ENCODE data around the gene CEP128.

Gene CEP128

DNA sequence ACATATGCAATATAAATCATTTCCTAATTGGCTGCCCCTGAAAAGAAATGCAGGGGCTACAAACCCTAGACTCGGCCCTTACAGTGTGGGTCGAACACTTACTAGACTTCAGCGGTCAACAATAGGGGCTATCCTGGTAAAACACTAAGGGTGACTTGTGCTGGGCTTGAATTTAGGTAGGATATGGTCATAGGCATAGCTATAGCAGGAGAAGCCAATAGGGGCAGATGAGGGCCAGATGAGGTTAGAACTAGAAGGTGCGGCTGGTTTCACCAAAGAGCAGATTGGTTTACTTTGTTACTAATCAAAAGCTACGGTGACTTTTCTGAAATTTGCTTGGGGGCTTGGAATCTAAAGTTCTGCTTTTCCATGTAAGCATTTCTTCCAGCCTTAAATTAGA is 447.9 kb downstream of the CEP128 start:
- no peak overlapping the region for H3K27ac ChIP-seq (ENCODE audit: low read depth, low read length)

DNA sequence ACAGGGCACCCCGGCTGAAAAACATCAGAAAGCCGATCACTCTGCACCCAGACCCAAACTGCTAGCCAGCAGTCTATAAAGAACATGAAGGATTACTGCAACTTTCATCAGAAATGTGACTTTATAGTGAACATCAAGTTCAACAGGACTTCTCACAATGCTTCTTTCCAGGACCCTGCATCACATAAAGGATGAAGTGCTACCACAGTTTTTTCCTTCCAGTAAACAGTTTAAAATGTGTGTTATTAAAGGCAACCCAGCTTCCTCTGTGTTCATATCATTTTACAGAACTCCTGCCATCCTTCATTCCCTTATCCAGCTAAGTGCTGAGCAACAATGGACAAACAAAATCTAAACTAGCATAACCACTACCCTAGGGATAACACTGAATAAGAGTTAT is 449.9 kb downstream of the CEP128 start:
- peaks cover 0 to 3% (median 0%) of the 10 kb centered on the region in 5 donors for H3K4me1 ChIP-seq (ENCODE audit: control insufficient read depth in 5 of 5, insufficient read depth in 5 of 5, low read length in 5 of 5)
- no peaks in the 10 kb centered on the region for H3K36me3 ChIP-seq (ENCODE audit: control insufficient read depth in 5 of 5, insufficient read depth in 5 of 5, low read length in 5 of 5)
- no peak overlapping the region for H3K4me3 ChIP-seq (ENCODE audit: low read depth in 1 of 5, low read length in 5 of 5)
- no peak overlapping the region for H3K27ac ChIP-seq (ENCODE audit: low read depth, low read length)
- no peaks in the 10 kb centered on the region for H3K9me3 ChIP-seq (ENCODE audit: control insufficient read depth in 5 of 5, low read length in 5 of 5)
- no peaks in the 10 kb centered on the region for H3K27me3 ChIP-seq (ENCODE audit: control insufficient read depth in 5 of 5, insufficient read depth in 4 of 5, low read length in 5 of 5)
- no peak overlapping the region for H3K9ac ChIP-seq (ENCODE audit: low read length in 5 of 5)

More for the DNA sequence above, 447.9 kb downstream of the CEP128 start:
- no peaks in the 10 kb centered on the region for H3K9me3 ChIP-seq (ENCODE audit: control insufficient read depth in 5 of 5, low read length in 5 of 5)
- no peak overlapping the region for H3K4me3 ChIP-seq (ENCODE audit: low read depth in 1 of 5, low read length in 5 of 5)
- H3K27me3 ChIP-seq (ENCODE audit: control insufficient read depth in 5 of 5, insufficient read depth in 4 of 5, low read length in 5 of 5), result no peaks in the 10 kb centered on the region
- no peak overlapping the region for H3K9ac ChIP-seq (ENCODE audit: low read length in 5 of 5)
- no peaks in the 10 kb centered on the region for H3K36me3 ChIP-seq (ENCODE audit: control insufficient read depth in 5 of 5, insufficient read depth in 5 of 5, low read length in 5 of 5)
- H3K4me1 ChIP-seq (ENCODE audit: control insufficient read depth in 5 of 5, insufficient read depth in 5 of 5, low read length in 5 of 5), result peaks cover 0 to 3% (median 0%) of the 10 kb centered on the region in 5 donors

DNA sequence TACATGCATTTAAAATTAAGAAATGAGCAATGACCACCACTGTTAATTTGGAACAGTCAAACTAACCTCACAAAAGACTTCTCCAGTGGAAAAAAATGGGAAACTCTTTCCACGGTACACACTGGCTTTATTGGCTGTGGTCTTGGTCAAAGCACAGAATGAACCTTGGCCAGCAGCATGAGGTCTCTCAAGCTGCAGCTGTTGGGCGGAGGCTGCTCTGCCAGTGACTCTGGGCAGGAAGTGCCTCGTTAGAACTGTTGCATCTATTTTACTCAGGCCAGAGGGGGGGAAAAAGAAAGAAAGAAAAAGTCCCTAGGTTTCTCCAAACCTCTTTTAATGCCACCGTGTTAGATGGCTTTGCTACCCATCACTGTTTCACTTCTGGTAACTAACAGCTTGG is 450.4 kb downstream of the CEP128 start:
- no peak overlapping the region for H3K27ac ChIP-seq (ENCODE audit: low read depth, low read length)

DNA sequence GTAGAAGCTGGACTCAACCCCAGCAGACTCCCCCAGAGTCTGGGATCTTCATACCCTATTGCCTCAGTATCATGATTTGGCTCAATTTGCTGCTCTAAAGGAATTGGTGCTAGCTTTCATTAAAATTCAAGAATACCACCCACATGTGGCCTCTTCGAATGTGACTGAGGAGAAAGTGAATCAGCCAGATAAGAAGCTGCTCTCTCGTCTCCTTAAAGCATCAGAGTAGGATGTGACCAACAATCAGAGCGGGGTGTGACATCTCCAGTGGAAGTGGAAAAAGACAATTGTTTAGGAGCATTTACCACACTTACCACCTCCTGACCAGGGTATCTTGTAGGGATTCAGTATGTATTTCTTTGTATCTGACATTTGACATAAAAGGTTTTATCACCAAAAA is 452.0 kb downstream of the CEP128 start:
- Histone ChIP-seq H3K4me1 (ENCODE audit: control insufficient read depth in 5 of 5, insufficient read depth in 5 of 5, low read length in 5 of 5) (peaks cover 0 to 3% (median 0%) of the 10 kb centered on the region in 5 donors), H3K9me3 (ENCODE audit: control insufficient read depth in 5 of 5, low read length in 5 of 5) (no peaks in the 10 kb centered on the region), H3K36me3 (ENCODE audit: control insufficient read depth in 5 of 5, insufficient read depth in 5 of 5, low read length in 5 of 5) (no peaks in the 10 kb centered on the region), H3K27ac (ENCODE audit: low read depth, low read length) (no peak overlapping the region), H3K9ac (ENCODE audit: low read length in 5 of 5) (no peak overlapping the region), H3K27me3 (ENCODE audit: control insufficient read depth in 5 of 5, insufficient read depth in 4 of 5, low read length in 5 of 5) (no peaks in the 10 kb centered on the region), H3K4me3 (ENCODE audit: low read depth in 1 of 5, low read length in 5 of 5) (no peak overlapping the region)

More for the DNA sequence above, 450.4 kb downstream of the CEP128 start:
- no peaks in the 10 kb centered on the region for H3K9me3 ChIP-seq (ENCODE audit: control insufficient read depth in 5 of 5, low read length in 5 of 5)
- H3K36me3 ChIP-seq (ENCODE audit: control insufficient read depth in 5 of 5, insufficient read depth in 5 of 5, low read length in 5 of 5), result no peaks in the 10 kb centered on the region
- H3K9ac ChIP-seq (ENCODE audit: low read length in 5 of 5), result no peak overlapping the region
- peaks cover 0 to 3% (median 0%) of the 10 kb centered on the region in 5 donors for H3K4me1 ChIP-seq (ENCODE audit: control insufficient read depth in 5 of 5, insufficient read depth in 5 of 5, low read length in 5 of 5)
- no peak overlapping the region for H3K4me3 ChIP-seq (ENCODE audit: low read depth in 1 of 5, low read length in 5 of 5)
- H3K27me3 ChIP-seq (ENCODE audit: control insufficient read depth in 5 of 5, insufficient read depth in 4 of 5, low read length in 5 of 5), result no peaks in the 10 kb centered on the region

DNA sequence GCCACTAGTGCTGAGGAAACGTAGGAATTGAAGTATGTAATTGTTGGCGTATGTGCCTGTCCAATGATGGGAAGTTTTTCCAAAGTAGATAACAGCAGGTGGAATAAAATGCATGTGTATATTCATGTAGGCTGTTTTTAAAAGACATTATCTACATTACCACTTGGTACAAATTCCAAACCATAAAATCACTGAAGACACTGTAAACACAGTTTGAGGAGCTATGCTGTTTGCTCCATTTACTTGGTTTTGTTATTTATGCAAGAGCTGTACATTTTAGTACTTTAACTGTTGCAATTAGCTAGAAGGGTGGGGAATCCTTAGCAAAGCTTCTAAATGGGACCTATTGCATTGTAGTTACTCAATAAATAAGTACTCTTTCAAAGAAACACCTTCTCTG is 455.8 kb downstream of the CEP128 start:
- Histone ChIP-seq H3K36me3 (ENCODE audit: control insufficient read depth in 5 of 5, insufficient read depth in 5 of 5, low read length in 5 of 5) (no peaks in the 10 kb centered on the region), H3K27me3 (ENCODE audit: control insufficient read depth in 5 of 5, insufficient read depth in 4 of 5, low read length in 5 of 5) (no peaks in the 10 kb centered on the region), H3K4me3 (ENCODE audit: low read depth in 1 of 5, low read length in 5 of 5) (no peak overlapping the region), H3K4me1 (ENCODE audit: control insufficient read depth in 5 of 5, insufficient read depth in 5 of 5, low read length in 5 of 5) (no peaks in the 10 kb centered on the region), H3K27ac (ENCODE audit: low read depth, low read length) (no peak overlapping the region), H3K9me3 (ENCODE audit: control insufficient read depth in 5 of 5, low read length in 5 of 5) (no peaks in the 10 kb centered on the region), H3K9ac (ENCODE audit: low read length in 5 of 5) (no peak overlapping the region)

DNA sequence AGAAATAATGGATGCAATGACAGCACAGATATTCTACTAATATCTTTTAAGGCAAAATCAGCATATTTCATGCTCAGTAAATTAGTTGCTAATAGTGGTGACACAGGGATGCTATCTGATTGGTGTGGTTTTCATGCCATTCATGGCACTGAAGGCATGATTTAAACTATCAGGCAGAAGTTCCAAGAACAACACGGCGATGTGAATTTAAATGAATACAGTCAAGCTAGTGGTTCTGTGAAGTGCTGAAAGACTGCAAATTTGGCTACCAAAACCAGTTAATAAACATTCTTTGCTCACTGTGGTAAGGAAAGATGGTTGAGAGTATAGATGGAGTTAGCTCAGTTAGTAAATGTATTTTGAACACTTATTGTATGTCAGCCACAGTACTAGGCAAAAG is 458.2 kb downstream of the CEP128 start:
- Histone ChIP-seq H3K9me3 (ENCODE audit: control insufficient read depth in 5 of 5, low read length in 5 of 5) (no peaks in the 10 kb centered on the region), H3K4me3 (ENCODE audit: low read depth in 1 of 5, low read length in 5 of 5) (no peak overlapping the region), H3K9ac (ENCODE audit: low read length in 5 of 5) (no peak overlapping the region)

DNA sequence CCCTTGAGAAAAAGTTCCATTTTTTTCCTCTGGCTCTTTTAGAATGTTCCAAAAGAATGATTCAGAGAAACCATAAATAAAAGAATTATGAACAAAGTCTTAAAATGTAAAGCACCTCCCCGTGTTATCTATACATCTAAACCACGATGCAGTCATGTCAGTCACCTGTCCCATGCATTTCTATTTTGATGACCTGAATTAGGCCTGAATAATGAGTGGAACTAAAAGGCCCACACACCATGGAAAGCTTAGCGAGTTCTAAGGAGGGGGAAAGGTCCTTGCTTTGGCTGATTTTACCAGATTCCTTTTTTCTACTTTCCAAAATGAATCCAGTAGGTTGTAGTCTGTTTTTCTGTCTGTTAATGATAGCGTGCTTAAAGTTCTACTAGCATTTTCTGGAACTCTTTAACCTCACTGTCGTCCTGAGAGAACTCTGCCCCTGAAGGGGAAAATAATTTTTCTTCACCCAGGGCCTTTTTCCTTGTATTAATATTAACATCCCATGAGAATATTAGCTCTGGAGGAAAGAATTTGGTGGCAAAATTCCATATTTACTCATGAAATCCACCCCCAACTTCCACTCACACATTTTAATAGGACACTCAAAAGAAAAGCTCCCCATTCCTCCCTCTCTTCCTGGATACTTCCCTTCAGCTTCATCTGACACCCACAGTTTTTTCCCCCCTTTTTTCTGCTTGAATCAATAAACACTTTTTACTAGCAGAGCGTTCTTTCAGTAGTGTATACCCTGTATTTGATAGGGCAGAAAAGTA is 464.0 kb downstream of the CEP128 start:
- Histone ChIP-seq H3K36me3 (ENCODE audit: control insufficient read depth in 5 of 5, insufficient read depth in 5 of 5, low read length in 5 of 5) (no peaks in the 10 kb centered on the region), H3K9me3 (ENCODE audit: control insufficient read depth in 5 of 5, low read length in 5 of 5) (peaks cover 0 to 3% (median 0%) of the 10 kb centered on the region in 5 donors), H3K27ac (ENCODE audit: low read depth, low read length) (peak overlapping the region; percentile 39), H3K27me3 (ENCODE audit: control insufficient read depth in 5 of 5, insufficient read depth in 4 of 5, low read length in 5 of 5) (no peaks in the 10 kb centered on the region), H3K4me3 (ENCODE audit: low read depth in 1 of 5, low read length in 5 of 5) (no peak overlapping the region), H3K4me1 (ENCODE audit: control insufficient read depth in 5 of 5, insufficient read depth in 5 of 5, low read length in 5 of 5) (peaks cover 0 to 13% (median 0%) of the 10 kb centered on the region in 5 donors), H3K9ac (ENCODE audit: low read length in 5 of 5) (no peak overlapping the region)

More for the DNA sequence above, 458.2 kb downstream of the CEP128 start:
- no peaks in the 10 kb centered on the region for H3K27me3 ChIP-seq (ENCODE audit: control insufficient read depth in 5 of 5, insufficient read depth in 4 of 5, low read length in 5 of 5)
- no peaks in the 10 kb centered on the region for H3K4me1 ChIP-seq (ENCODE audit: control insufficient read depth in 5 of 5, insufficient read depth in 5 of 5, low read length in 5 of 5)
- no peaks in the 10 kb centered on the region for H3K36me3 ChIP-seq (ENCODE audit: control insufficient read depth in 5 of 5, insufficient read depth in 5 of 5, low read length in 5 of 5)
- H3K27ac ChIP-seq (ENCODE audit: low read depth, low read length), result no peak overlapping the region

DNA sequence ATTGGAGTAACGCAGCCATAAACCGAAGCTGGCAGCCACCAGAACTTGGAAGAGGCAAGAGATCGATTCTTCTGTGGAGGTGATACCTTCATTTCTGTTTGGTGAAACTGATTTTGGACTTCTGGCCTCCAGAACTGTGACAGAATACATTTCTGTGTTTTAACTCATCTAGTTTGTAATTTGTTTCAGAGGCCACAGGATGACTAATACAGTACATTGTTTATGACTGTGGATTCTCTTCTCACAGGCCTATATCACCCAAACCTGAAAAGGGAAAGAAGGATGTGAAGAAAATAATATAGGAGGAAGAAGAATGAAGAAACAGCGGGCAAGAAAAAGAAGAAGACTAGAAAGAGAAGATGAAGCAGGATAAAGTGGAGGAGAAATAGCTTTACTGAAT is 466.5 kb downstream of the CEP128 start:
- peaks cover 0 to 4% (median 3%) of the 10 kb centered on the region in 5 donors for H3K9me3 ChIP-seq (ENCODE audit: control insufficient read depth in 5 of 5, low read length in 5 of 5)
- no peaks in the 10 kb centered on the region for H3K27me3 ChIP-seq (ENCODE audit: control insufficient read depth in 5 of 5, insufficient read depth in 4 of 5, low read length in 5 of 5)
- no peak overlapping the region for H3K9ac ChIP-seq (ENCODE audit: low read length in 5 of 5)
- no peak overlapping the region for H3K27ac ChIP-seq (ENCODE audit: low read depth, low read length)
- peaks cover 0 to 13% (median 0%) of the 10 kb centered on the region in 5 donors for H3K4me1 ChIP-seq (ENCODE audit: control insufficient read depth in 5 of 5, insufficient read depth in 5 of 5, low read length in 5 of 5)
- no peak overlapping the region for H3K4me3 ChIP-seq (ENCODE audit: low read depth in 1 of 5, low read length in 5 of 5)
- H3K36me3 ChIP-seq (ENCODE audit: control insufficient read depth in 5 of 5, insufficient read depth in 5 of 5, low read length in 5 of 5), result no peaks in the 10 kb centered on the region

DNA sequence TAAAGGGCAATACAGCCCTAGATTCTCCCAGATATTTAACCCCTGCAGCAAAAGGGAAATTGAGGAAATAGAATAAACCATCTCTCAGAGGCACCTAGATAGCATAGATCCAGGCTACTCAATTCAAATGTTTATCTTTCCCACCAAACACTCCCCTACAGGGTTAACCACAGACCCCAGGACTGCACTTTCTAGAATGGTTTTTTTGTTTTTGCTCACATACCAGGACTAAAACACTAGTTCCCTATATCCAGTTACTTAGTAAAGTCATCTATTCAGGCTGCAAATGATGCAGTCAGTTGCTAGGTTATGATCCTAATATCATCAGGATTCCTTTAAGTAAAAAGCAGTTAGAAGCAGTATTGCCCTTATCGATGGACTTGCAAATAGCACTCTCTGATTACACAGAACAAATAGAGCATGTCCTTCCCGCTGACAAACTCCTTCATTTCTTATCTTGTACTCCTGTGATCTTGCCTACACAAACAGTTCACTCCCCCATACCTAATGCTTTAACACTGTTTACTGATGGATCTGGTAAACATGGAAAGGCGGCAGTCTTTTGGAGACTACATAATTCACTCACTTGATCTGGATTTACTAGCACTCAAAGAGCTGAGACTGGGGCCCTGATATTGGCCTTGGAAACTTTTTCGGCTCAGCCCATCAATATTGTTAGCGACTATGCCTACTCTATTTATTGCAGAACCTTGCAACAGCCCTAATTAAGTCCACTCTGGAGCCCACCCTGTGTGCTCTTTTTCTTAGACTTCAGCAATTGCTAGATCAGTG is 473.0 kb downstream of the CEP128 start:
- H3K4me3 ChIP-seq (ENCODE audit: low read depth in 1 of 5, low read length in 5 of 5), result no peak overlapping the region
- no peaks in the 10 kb centered on the region for H3K36me3 ChIP-seq (ENCODE audit: control insufficient read depth in 5 of 5, insufficient read depth in 5 of 5, low read length in 5 of 5)
- H3K9ac ChIP-seq (ENCODE audit: low read length in 5 of 5), result no peak overlapping the region
- H3K9me3 ChIP-seq (ENCODE audit: control insufficient read depth in 5 of 5, low read length in 5 of 5), result peaks cover 0 to 4% (median under 1%) of the 10 kb centered on the region in 5 donors
- H3K4me1 ChIP-seq (ENCODE audit: control insufficient read depth in 5 of 5, insufficient read depth in 5 of 5, low read length in 5 of 5), result no peaks in the 10 kb centered on the region
- H3K27ac ChIP-seq (ENCODE audit: low read depth, low read length), result no peak overlapping the region
- no peaks in the 10 kb centered on the region for H3K27me3 ChIP-seq (ENCODE audit: control insufficient read depth in 5 of 5, insufficient read depth in 4 of 5, low read length in 5 of 5)

DNA sequence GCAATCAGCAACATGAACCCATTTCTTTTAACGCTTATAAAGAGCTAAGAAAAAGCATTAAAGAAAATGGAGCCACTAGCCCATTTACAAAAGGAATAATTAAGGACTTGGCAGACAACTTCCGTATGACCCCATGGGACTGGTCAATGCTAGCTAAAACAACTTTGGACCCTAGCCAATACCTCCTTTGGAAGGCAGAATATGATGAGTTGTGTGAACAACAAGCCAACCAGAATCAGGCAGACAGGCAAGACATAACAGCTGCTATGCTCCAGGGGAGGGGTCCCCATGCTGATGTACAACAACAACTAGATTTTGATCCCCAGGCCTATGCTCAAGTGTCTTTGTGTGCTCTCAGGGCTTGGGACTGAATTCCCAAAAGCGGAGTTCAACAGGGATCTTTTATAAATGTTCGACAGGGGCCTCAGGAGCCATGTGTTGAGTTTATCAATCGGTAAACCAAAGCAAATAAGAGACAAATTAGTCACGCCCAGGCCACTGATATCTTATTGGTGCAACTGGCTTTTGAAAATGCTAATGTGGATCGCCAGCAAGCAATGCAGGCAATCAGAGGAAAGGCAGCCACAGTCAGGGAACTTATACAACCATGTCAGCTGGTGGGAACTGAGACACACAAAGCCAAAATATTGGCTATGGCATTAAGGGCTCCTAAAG is 475.9 kb downstream of the CEP128 start:
- H3K27ac ChIP-seq (ENCODE audit: low read depth, low read length), result no peak overlapping the region
- no peaks in the 10 kb centered on the region for H3K9me3 ChIP-seq (ENCODE audit: control insufficient read depth in 5 of 5, low read length in 5 of 5)
- no peaks in the 10 kb centered on the region for H3K27me3 ChIP-seq (ENCODE audit: control insufficient read depth in 5 of 5, insufficient read depth in 4 of 5, low read length in 5 of 5)
- H3K4me3 ChIP-seq (ENCODE audit: low read depth in 1 of 5, low read length in 5 of 5), result no peak overlapping the region
- no peaks in the 10 kb centered on the region for H3K36me3 ChIP-seq (ENCODE audit: control insufficient read depth in 5 of 5, insufficient read depth in 5 of 5, low read length in 5 of 5)
- no peaks in the 10 kb centered on the region for H3K4me1 ChIP-seq (ENCODE audit: control insufficient read depth in 5 of 5, insufficient read depth in 5 of 5, low read length in 5 of 5)
- H3K9ac ChIP-seq (ENCODE audit: low read length in 5 of 5), result no peak overlapping the region
